OCI-LY1 (cell line): ENCODE results near the gene GPRC5B.

Experiments
- EZH2 ChIP-seq: fragments of 200-600 bp; sonication (generic), shearing (Covaris generic); IDR thresholded peaks from 2 replicates; pipeline ENCODE4 v1.8.0; 2017; ENCODE audit warnings: borderline replicate concordance, mixed run types, mild to moderate bottlenecking, antibody characterized with exemption, low read length, moderate library complexity, mixed read lengths
- TF ChIP-seq, protein P1 (sequence below): fragments of 200-600 bp; sonication (generic), shearing (Covaris generic); IDR thresholded peaks from 2 replicates; pipeline ENCODE4 v1.5.1; 2017; ENCODE audit warnings: mild to moderate bottlenecking, antibody characterized with exemption, low read length, moderate library complexity, mixed read lengths

DNA sequence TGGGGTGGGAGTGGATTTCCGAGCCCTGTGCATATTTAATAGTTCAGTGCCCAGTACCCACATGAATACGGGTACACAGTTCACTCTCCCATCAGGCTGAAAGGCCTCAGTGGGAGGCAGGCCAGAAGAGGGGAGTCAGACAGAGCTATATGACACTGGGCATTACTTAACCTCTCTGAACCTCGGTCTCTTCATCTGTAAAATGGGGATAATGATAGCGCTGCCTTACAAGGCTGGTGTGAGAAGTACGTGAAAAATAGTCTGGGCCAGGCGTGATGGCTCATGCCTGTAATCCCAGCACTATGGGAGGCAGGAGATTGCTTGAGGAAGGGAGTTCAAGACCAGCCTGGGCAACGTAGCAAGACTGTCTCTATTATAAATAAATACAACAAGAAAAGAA is 3.6 kb downstream of the GPRC5B start:
- TF ChIP-seq, protein P1, sequence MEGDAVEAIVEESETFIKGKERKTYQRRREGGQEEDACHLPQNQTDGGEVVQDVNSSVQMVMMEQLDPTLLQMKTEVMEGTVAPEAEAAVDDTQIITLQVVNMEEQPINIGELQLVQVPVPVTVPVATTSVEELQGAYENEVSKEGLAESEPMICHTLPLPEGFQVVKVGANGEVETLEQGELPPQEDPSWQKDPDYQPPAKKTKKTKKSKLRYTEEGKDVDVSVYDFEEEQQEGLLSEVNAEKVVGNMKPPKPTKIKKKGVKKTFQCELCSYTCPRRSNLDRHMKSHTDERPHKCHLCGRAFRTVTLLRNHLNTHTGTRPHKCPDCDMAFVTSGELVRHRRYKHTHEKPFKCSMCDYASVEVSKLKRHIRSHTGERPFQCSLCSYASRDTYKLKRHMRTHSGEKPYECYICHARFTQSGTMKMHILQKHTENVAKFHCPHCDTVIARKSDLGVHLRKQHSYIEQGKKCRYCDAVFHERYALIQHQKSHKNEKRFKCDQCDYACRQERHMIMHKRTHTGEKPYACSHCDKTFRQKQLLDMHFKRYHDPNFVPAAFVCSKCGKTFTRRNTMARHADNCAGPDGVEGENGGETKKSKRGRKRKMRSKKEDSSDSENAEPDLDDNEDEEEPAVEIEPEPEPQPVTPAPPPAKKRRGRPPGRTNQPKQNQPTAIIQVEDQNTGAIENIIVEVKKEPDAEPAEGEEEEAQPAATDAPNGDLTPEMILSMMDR: no peak
- no peak for TF ChIP-seq EZH2
